ENCODE measurements around the gene PIAS4. TPM values are rescaled to one million over a fixed set of nuclear protein-coding genes. Genes with fewer than 3 reads are reported as not detected.

Gene PIAS4
- total and polyA plus RNA-seq, 2 experiments from 2014 or later, result 9.6 to 35.4 TPM

DNA sequence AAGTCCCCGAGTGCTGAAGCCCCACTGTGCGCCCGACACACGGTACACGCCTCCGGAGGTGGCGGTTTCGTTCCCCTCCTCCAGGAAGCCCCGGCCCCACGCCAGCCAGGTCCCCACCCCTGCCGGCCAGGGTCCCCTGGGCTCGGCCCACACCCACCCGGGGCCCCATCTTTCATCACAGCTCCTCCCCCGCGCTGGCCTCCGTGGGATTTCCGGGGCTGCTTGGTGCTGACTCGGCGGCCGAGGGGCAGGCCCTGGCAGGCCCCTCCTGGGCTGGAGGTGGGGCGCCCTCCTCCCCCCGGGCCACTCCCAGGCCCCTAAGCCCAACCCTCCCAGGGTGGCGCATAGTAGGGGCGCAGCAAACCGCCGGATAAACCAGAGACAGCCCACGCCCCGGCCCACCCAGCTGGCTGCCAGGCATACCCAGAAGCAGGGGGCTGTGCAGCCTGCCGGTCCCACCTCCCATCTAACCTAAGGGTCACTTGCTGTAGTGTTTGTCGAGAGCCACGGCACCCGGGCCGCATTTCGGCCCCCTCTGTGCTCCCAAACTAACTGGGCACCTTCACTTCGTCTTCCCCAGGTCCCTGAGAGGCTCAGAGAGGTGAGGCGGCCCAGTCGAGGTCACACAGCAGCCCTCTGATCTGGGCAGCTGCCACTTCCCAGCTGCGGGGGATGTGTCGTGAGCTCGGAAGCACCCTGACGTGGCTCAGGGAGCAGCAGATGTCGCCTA is 52.5 kb downstream of the PIAS4 start:
- no peak overlapping the region for H3K4me3 ChIP-seq
- TF ChIP-seq, protein P1, sequence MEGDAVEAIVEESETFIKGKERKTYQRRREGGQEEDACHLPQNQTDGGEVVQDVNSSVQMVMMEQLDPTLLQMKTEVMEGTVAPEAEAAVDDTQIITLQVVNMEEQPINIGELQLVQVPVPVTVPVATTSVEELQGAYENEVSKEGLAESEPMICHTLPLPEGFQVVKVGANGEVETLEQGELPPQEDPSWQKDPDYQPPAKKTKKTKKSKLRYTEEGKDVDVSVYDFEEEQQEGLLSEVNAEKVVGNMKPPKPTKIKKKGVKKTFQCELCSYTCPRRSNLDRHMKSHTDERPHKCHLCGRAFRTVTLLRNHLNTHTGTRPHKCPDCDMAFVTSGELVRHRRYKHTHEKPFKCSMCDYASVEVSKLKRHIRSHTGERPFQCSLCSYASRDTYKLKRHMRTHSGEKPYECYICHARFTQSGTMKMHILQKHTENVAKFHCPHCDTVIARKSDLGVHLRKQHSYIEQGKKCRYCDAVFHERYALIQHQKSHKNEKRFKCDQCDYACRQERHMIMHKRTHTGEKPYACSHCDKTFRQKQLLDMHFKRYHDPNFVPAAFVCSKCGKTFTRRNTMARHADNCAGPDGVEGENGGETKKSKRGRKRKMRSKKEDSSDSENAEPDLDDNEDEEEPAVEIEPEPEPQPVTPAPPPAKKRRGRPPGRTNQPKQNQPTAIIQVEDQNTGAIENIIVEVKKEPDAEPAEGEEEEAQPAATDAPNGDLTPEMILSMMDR (IDR thresholded peaks at IDR 0.05; ENCODE audit: low read depth, low read length), result no peak
- DNase-seq (ENCODE audit: low read depth in 1 of 2, low spot score in 1 of 2), result peak in 1 of 2 donors; percentile 57
- peak overlapping the region; percentile 73 for H3K27ac ChIP-seq
- no peaks in the 10 kb centered on the region for H3K27me3 ChIP-seq
- H3K4me1 ChIP-seq (ENCODE audit: low read depth), result peaks cover 3% of the 10 kb centered on the region
- no peaks in the 10 kb centered on the region for H3K9me3 ChIP-seq (ENCODE audit: low read depth)
- no peaks in the 10 kb centered on the region for H3K36me3 ChIP-seq

DNA sequence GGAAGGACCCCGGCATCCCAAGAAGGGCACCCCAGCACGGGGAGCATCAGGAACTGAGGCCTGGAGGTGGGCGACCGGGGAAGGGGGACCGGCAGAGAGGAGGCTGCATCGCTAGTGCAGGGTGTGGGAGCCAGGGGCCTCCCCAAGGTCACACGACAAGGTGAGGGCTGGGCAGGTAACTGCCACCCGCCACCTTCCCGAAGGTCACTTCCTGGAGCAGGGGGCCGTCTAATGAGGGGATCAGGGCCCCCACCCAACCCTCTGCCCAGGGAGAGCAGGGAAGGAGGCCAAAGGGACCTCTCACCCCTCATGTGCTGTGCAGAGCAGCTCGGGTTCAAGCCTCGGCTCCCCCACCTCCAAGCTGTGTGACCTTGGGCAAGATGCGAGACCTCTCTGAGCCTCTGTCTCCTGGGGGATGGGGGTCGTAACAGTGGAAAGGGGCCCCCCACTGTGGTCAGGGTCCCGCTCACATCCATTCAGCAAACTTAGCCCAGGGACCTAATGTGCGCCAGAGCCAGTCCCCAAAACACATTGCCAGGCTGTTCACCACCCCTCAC is 53.2 kb downstream of the PIAS4 start:
- no peak for DNase-seq (ENCODE audit: low read depth in 1 of 2, low spot score in 1 of 2)
- H3K4me3 ChIP-seq, result no peak overlapping the region
- H3K36me3 ChIP-seq, result no peaks in the 10 kb centered on the region
- TF ChIP-seq, protein P1 (IDR thresholded peaks at IDR 0.05; ENCODE audit: low read depth, low read length), result no peak
- no peak overlapping the region for H3K27ac ChIP-seq
- H3K9me3 ChIP-seq (ENCODE audit: low read depth), result no peaks in the 10 kb centered on the region
- peaks cover 3% of the 10 kb centered on the region for H3K4me1 ChIP-seq (ENCODE audit: low read depth)
- no peaks in the 10 kb centered on the region for H3K27me3 ChIP-seq

DNA sequence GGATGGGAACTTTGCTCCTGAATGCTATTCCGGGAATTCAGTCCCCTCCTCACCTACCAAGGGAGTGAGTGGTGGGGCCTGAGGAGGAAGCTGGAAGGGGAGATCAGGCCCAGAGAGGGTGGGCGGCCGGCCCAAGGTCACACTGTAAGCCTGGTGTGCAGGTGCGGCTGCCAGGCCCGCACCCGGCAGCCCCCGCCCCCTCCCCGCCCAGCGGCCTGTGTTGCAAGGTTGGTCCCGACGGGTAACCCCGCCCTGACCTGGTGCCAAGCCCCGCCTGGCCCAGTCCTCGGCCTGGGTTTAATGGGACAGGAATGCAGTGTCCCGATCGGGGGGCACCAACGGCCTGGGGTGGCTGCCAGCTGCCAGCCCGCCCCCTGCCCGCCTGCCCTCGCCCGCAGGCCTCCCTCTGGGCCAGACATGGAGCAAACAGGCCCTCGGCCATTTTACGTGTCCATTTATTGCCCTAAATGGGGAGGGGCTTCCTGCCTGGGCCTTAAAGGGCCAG is 53.7 kb downstream of the PIAS4 start:
- Histone ChIP-seq H3K4me3 (no peak overlapping the region), H3K27me3 (no peaks in the 10 kb centered on the region), H3K9me3 (ENCODE audit: low read depth) (no peaks in the 10 kb centered on the region), H3K36me3 (no peaks in the 10 kb centered on the region), H3K4me1 (ENCODE audit: low read depth) (peaks cover 3% of the 10 kb centered on the region), H3K27ac (no peak overlapping the region)
- TF ChIP-seq, protein P1 (IDR thresholded peaks at IDR 0.05; ENCODE audit: low read depth, low read length), result no peak
- DNase-seq (ENCODE audit: low read depth in 1 of 2, low spot score in 1 of 2), result peak in 1 of 2 donors; percentile 37

DNA sequence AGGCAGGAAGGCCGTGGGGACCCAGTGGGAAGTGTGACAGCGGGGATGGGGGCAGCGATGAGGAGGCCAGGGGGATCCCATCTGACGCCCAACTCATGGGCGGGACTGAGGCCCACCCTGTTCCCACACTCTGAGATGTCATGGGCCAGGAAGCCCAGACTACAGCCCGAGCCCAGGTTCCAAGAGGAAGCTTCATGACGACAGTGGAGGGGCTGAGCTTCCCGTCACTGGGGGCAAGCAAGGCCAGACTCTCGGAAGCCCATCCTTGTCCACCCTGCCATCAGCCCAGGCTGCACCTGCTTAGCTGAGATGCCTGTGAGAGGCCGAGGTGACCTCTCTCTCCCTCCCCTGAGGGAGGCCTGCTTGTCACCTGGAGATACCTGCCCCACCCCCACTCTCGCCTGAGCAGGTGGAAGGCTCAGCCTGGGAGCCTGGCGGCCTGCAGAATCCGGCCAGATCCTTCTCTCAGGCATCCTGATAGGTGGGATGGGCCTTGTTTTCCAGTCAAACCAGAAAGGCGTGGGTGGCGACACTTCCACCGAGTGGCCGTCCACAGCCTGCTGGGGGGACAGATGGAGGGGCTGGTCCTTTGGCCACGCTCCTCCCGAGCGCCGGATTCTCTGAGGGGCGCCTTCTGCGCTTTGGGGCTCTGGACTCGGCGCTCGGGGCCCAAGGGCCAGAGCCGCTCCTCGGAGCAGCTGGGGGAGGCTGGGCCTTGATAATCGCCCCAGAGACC is 54.3 kb downstream of the PIAS4 start:
- Histone ChIP-seq H3K27me3 (no peaks in the 10 kb centered on the region), H3K9me3 (ENCODE audit: low read depth) (no peaks in the 10 kb centered on the region), H3K4me3 (no peak overlapping the region), H3K27ac (no peak overlapping the region), H3K4me1 (ENCODE audit: low read depth) (peaks cover 3% of the 10 kb centered on the region), H3K36me3 (no peaks in the 10 kb centered on the region)
- DNase-seq (ENCODE audit: low read depth in 1 of 2, low spot score in 1 of 2), result no peak
- TF ChIP-seq, protein P1 (IDR thresholded peaks at IDR 0.05; ENCODE audit: low read depth, low read length), result no peak

DNA sequence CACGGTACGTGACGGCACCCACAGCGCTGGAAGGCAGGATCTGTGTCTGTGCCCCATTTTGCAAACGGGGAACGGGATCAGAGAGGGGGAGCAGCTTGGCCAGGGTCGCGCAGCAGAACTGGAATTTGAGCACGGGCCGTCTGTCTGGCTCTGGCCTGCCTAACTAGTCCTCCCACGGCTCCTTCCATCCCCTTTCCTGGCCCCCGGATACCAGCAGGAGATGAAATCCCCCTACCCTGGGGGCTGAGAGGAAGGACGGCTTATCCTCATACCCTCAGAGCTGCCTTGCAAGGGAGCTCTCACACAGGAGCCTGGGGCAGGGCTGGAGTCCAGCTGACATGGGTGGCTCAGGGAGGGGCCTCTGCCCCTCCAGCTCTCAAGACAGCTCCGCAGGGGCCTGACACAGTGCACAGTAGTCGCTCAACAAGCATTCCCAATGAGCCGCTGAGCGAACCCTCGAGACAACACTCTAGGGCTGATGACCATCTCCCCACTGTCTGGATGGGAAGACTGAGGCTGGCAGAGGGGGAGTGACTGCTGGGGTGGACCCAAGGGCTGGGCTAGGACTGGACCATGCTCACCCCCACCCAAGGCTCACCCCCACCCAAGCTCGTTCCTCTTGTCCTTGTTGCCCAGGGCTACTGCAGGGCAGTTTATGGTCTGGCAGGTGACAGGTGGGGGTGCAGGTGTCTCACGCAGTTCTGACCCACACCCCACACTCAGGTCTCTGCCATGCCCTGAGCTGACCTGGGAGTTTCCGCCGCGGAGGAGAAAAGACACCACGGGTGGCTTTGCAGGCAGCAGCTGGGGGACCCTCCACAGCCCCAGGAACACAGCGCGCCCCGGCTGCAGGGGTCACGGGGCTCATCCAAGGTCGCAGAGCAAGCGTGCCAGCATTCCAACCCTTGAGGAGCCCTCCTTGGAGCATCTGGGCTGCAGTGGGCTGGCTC is 55.2 kb downstream of the PIAS4 start:
- H3K9me3 ChIP-seq (ENCODE audit: low read depth), result no peaks in the 10 kb centered on the region
- TF ChIP-seq, protein P1 (IDR thresholded peaks at IDR 0.05; ENCODE audit: low read depth, low read length), result no peak

More for the DNA sequence above, 55.2 kb downstream of the PIAS4 start:
- H3K4me1 ChIP-seq (ENCODE audit: low read depth), result peaks cover 3% of the 10 kb centered on the region
- H3K27ac ChIP-seq, result no peak overlapping the region
- DNase-seq (ENCODE audit: low read depth in 1 of 2, low spot score in 1 of 2), result no peak
- H3K4me3 ChIP-seq, result no peak overlapping the region
- H3K27me3 ChIP-seq, result peaks cover 4% of the 10 kb centered on the region
- H3K36me3 ChIP-seq, result no peaks in the 10 kb centered on the region

All from cardiac muscle cell (in vitro differentiated cells and primary cell).